ENCODE results near the gene HNRNPUL2. TPM values are rescaled to one million over a fixed set of nuclear protein-coding genes. Genes with fewer than 3 reads are reported as not detected.
A peak's percentile ranks its signal among the peaks of the same experiment; 100 is the strongest.

Gene HNRNPUL2
- total and polyA plus RNA-seq, 9 of the 15 experiments (the other 6 are each of a cell fraction or from before 2014, with no cell fraction given) = 0.89 to 44.3 (median 15.2) TPM

DNA sequence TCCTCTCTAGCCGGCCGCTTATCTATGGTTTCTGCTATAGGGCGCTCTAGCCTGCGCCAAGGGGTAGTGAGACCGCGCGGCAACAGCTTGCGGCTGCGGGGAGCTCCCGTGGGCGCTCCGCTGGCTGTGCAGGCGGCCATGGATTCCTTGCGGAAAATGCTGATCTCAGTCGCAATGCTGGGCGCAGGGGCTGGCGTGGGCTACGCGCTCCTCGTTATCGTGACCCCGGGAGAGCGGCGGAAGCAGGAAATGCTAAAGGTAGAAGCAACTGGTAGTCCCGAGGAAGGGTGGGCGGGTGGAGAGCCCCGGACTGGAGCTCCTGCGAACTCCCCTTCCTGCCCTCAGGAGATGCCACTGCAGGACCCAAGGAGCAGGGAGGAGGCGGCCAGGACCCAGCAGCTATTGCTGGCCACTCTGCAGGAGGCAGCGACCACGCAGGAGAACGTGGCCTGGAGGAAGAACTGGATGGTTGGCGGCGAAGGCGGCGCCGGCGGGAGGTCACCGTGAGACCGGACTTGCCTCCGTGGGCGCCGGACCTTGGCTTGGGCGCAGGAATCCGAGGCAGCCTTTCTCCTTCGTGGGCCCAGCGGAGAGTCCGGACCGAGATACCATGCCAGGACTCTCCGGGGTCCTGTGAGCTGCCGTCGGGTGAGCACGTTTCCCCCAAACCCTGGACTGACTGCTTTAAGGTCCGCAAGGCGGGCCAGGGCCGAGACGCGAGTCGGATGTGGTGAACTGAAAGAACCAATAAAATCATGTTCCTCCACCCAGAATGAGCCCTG is 55.5 kb downstream of the HNRNPUL2 start, which contains the start of the genes LBHD1 and UQCC3 (continued):
- TF ChIP-seq SP2 (IDR thresholded peaks at IDR 0.05; ENCODE audit: extremely low read depth, low read depth, low read length, poor library complexity, severe bottlenecking) = peak; percentile 97
- TF ChIP-seq CLOCK (CRISPR knock-in tag; IDR thresholded peaks at IDR 0.05; ENCODE audit: borderline replicate concordance) = no peak
- no peak for TF ChIP-seq WHSC1 (IDR thresholded peaks at IDR 0.05; ENCODE audit: low read length)
- TF ChIP-seq HMBOX1 (IDR thresholded peaks at IDR 0.05) = no peak
- no peak for TF ChIP-seq ATF1 (CRISPR knock-in tag; IDR thresholded peaks at IDR 0.05)
- TF ChIP-seq ATF1 (tag; IDR thresholded peaks at IDR 0.05) = peak; percentile 63
- TF ChIP-seq BACH1 (tag; IDR thresholded peaks at IDR 0.05) = no peak
